Neuronal stem cell (in vitro differentiated cells): Measurements from ENCODE around the gene CREB1.

Experiments used
- DNase-seq: peaks from one replicate; pipeline ENCODE4 v3.0.0-alpha.2; 2013; ENCODE audit warnings: low spot score
- H2AFZ ChIP-seq: one replicate; pipeline ENCODE4 v1.6.1; 2013; ENCODE audit warnings: mild to moderate bottlenecking, low read length, inconsistent platforms
- H2AK5ac ChIP-seq: 2 replicates; pipeline ENCODE4 v1.6.1; 2013; ENCODE audit warnings: low read depth, mild to moderate bottlenecking, inconsistent platforms, low read length, moderate library complexity, mixed read lengths
- H2BK120ac ChIP-seq: 2 replicates; pipeline ENCODE4 v1.6.1; 2013; ENCODE audit warnings: low read depth, mild to moderate bottlenecking, inconsistent platforms, low read length, moderate library complexity, mixed read lengths
- H2BK12ac ChIP-seq: one replicate; pipeline ENCODE4 v1.6.1; 2013; ENCODE audit warnings: low read length, inconsistent platforms
- H2BK15ac ChIP-seq: 2 replicates; pipeline ENCODE4 v1.6.1; 2013; ENCODE audit warnings: mild to moderate bottlenecking, low read length, inconsistent platforms, mixed read lengths
- H2BK5ac ChIP-seq: one replicate; pipeline ENCODE4 v1.6.1; 2013; ENCODE audit warnings: inconsistent platforms, mild to moderate bottlenecking, low read length, moderate library complexity
- H3K14ac ChIP-seq: one replicate; pipeline ENCODE4 v1.6.1; 2013; ENCODE audit warnings: low read length, inconsistent platforms
- H3K18ac ChIP-seq: 2 replicates; pipeline ENCODE4 v1.6.1; 2013; ENCODE audit warnings: low read length, inconsistent platforms
- H3K23ac ChIP-seq: 2 replicates; pipeline ENCODE4 v1.6.1; 2013; ENCODE audit warnings: low read depth, mild to moderate bottlenecking, mixed read lengths, low read length, inconsistent platforms; ENCODE audit not compliant: poor library complexity
- H3K27ac ChIP-seq: replicated peaks from 3 replicates; pipeline ENCODE4 v1.5.1; 2013; ENCODE audit warnings: low read length, inconsistent platforms
- H3K27me3 ChIP-seq, 3 experiments: 2 replicates each; pipeline ENCODE4 v1.6.1; 2013; ENCODE audit warnings: low read length in 3 of 3, mild to moderate bottlenecking in 2 of 3, inconsistent platforms in 1 of 3, low read depth in 1 of 3, mixed read lengths in 1 of 3, moderate library complexity in 1 of 3; ENCODE audit not compliant: control insufficient read depth in 3 of 3, insufficient read depth in 3 of 3
- H3K36me3 ChIP-seq, 2 donors: replicated peaks in 1 of 2; 2 replicates each; pipeline ENCODE4 v1.6.1; 2013; ENCODE audit warnings: low read length in 2 of 2; ENCODE audit not compliant: control insufficient read depth in 2 of 2, insufficient read depth in 2 of 2
- H3K4ac ChIP-seq: 2 replicates; pipeline ENCODE4 v1.6.1; 2013; ENCODE audit warnings: inconsistent platforms, mild to moderate bottlenecking, low read length, moderate library complexity
- H3K4me1 ChIP-seq, 2 donors: 1 replicate in 1 of 2; 2 replicates in 1 of 2; pipeline ENCODE4 v1.6.1; 2013; ENCODE audit warnings: low read length in 2 of 2, low read depth in 1 of 2; ENCODE audit not compliant: control insufficient read depth in 2 of 2, insufficient read depth in 1 of 2
- H3K4me2 ChIP-seq: one replicate; pipeline ENCODE4 v1.6.1; 2013; ENCODE audit warnings: mild to moderate bottlenecking, low read length, inconsistent platforms; ENCODE audit not compliant: insufficient read depth, poor library complexity, severe bottlenecking
- H3K4me3 ChIP-seq, 2 donors: 2 replicates each; pipeline ENCODE4 v1.5.1; 2013; ENCODE audit warnings: low read length in 2 of 2, mild to moderate bottlenecking in 2 of 2, inconsistent platforms in 1 of 2, moderate library complexity in 1 of 2
- H3K79me1 ChIP-seq: one replicate; pipeline ENCODE4 v1.6.1; 2013; ENCODE audit warnings: low read depth, mild to moderate bottlenecking, inconsistent platforms, low read length, moderate library complexity
- H3K9ac ChIP-seq: one replicate; pipeline ENCODE4 v1.6.1; 2013; ENCODE audit warnings: mild to moderate bottlenecking, low read depth, low read length, inconsistent platforms; ENCODE audit not compliant: poor library complexity
- H3K9me3 ChIP-seq, 2 donors: replicated peaks in 1 of 2; 2 replicates each; pipeline versions ENCODE3 to v1.6.1; 2013; ENCODE audit warnings: low read length in 2 of 2, mild to moderate bottlenecking in 2 of 2, inconsistent platforms in 1 of 2, low read depth in 1 of 2, mixed read lengths in 1 of 2, moderate library complexity in 1 of 2; ENCODE audit not compliant: control insufficient read depth in 2 of 2, insufficient read depth in 1 of 2
- H4K8ac ChIP-seq: one replicate; pipeline ENCODE4 v1.6.1; 2013; ENCODE audit warnings: low read depth, mild to moderate bottlenecking, inconsistent platforms, low read length, moderate library complexity
- H4K91ac ChIP-seq: one replicate; pipeline ENCODE4 v1.6.1; 2013; ENCODE audit warnings: low read length, low read depth, mild to moderate bottlenecking, inconsistent platforms; ENCODE audit not compliant: poor library complexity
- WGBS, 2 donors: extraction: QIAGEN DNeasy Blood & Tissue Kit; methylation state at CpG; one replicate each; pipeline ENCODE4 v1.1.7; 2013; ENCODE audit warnings: missing lambda C conversion rate in 2 of 2, mixed read lengths in 1 of 2; ENCODE audit not compliant: insufficient read length in 2 of 2, insufficient replicate concordance in 1 of 2; ENCODE audit errors: extremely low coverage in 2 of 2; 5-methylcytosine and 5-hydroxymethylcytosine counted together

CREB1 gene

GRCh38 chr2:207498427-207498826, 31.3 kb upstream of the CREB1 start:
- Histone ChIP-seq H2BK12ac (no peak overlapping the region), H3K4ac (no peak overlapping the region), H3K79me1 (no peaks in the 10 kb centered on the region), H3K4me3 (no peak overlapping the region), H3K18ac (no peak overlapping the region), H3K36me3 (no peaks in the 10 kb centered on the region), H2AFZ (no peak overlapping the region), H2AK5ac (no peak overlapping the region), H3K9me3 (no peaks in the 10 kb centered on the region), H4K91ac (no peak overlapping the region), H3K27ac (no peak overlapping the region), H3K4me1 (peaks cover 3 to 6% of the 10 kb centered on the region in 2 donors), H3K9ac (no peak overlapping the region), H3K27me3 (peaks cover 0 to 1% (median 0%) of the 10 kb centered on the region in 3 experiments), H3K23ac (no peak overlapping the region), H3K4me2 (no peak overlapping the region), H2BK120ac (no peak overlapping the region), H2BK5ac (no peak overlapping the region), H2BK15ac (no peak overlapping the region), H4K8ac (no peak overlapping the region), H3K14ac (no peak overlapping the region)
- no peak for DNase-seq
- no CpG with 5 or more reads among the region's 4 CpGs for WGBS, 2 donors

DNA sequence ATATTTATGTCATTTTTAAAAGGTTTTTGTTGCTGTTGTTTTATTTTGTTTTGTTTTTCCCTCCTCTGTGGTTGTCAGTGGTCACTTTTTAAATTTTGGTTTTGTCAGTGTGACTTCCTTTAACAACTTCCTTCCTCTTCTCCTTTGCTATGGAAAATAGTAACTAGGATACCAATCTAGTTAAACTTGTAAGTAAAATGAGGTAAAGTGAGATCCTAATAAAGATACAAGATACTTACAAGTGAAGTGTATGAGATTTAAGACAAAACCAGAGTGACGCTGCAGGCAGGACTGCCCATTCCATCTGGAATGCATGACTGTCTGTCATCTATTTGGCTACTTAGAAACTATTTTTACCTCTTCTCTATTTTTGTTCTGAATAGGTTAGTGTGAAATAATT, 30.6 kb upstream of the CREB1 start:
- H3K4me2 ChIP-seq, result no peak overlapping the region
- WGBS, 2 donors, result no CpG with 5 or more reads among the region's 1 CpG
- peaks cover 5 to 10% of the 10 kb centered on the region in 2 donors for H3K4me1 ChIP-seq
- H2BK15ac ChIP-seq, result no peak overlapping the region
- H3K9ac ChIP-seq, result no peak overlapping the region
- no peak overlapping the region for H2BK120ac ChIP-seq
- H3K27me3 ChIP-seq, result peaks cover 0 to 1% (median 0%) of the 10 kb centered on the region in 3 experiments
- DNase-seq, result no peak
- H3K27ac ChIP-seq, result no peak overlapping the region
- H4K8ac ChIP-seq, result no peak overlapping the region
- H3K14ac ChIP-seq, result no peak overlapping the region
- no peak overlapping the region for H3K4me3 ChIP-seq
- no peaks in the 10 kb centered on the region for H3K9me3 ChIP-seq
- H4K91ac ChIP-seq, result no peak overlapping the region
- H3K36me3 ChIP-seq, result no peaks in the 10 kb centered on the region
- H3K79me1 ChIP-seq, result no peaks in the 10 kb centered on the region
- H2BK12ac ChIP-seq, result no peak overlapping the region
- no peak overlapping the region for H3K18ac ChIP-seq
- H3K4ac ChIP-seq, result no peak overlapping the region
- H2AFZ ChIP-seq, result no peak overlapping the region
- H2BK5ac ChIP-seq, result no peak overlapping the region
- H3K23ac ChIP-seq, result no peak overlapping the region
- no peak overlapping the region for H2AK5ac ChIP-seq

- H3K27ac ChIP-seq, result no peak overlapping the region
- no peak overlapping the region for H3K4me3 ChIP-seq
- no peak overlapping the region for H2BK12ac ChIP-seq
- no peak overlapping the region for H4K91ac ChIP-seq
- no peak for DNase-seq
- H3K18ac ChIP-seq, result no peak overlapping the region
- no peak overlapping the region for H3K23ac ChIP-seq
- H3K4me1 ChIP-seq, result peaks cover 18 to 23% of the 10 kb centered on the region in 2 donors
- H4K8ac ChIP-seq, result no peak overlapping the region
- no peak overlapping the region for H2AK5ac ChIP-seq
- no peaks in the 10 kb centered on the region for H3K36me3 ChIP-seq
- H3K4ac ChIP-seq, result no peak overlapping the region
- no CpG with 5 or more reads among the region's 7 CpGs for WGBS, 2 donors
- no peak overlapping the region for H2BK120ac ChIP-seq
- no peak overlapping the region for H3K9ac ChIP-seq
- H3K27me3 ChIP-seq, result no peaks in the 10 kb centered on the region
- no peaks in the 10 kb centered on the region for H3K79me1 ChIP-seq
- H3K4me2 ChIP-seq, result no peak overlapping the region
- no peak overlapping the region for H2AFZ ChIP-seq
- H2BK5ac ChIP-seq, result no peak overlapping the region
- no peak overlapping the region for H3K14ac ChIP-seq
- H3K9me3 ChIP-seq, result no peaks in the 10 kb centered on the region
- H2BK15ac ChIP-seq, result no peak overlapping the region
Observed at GRCh38 chr2:207501802-207502576, 27.8 kb upstream of the CREB1 start.

DNA sequence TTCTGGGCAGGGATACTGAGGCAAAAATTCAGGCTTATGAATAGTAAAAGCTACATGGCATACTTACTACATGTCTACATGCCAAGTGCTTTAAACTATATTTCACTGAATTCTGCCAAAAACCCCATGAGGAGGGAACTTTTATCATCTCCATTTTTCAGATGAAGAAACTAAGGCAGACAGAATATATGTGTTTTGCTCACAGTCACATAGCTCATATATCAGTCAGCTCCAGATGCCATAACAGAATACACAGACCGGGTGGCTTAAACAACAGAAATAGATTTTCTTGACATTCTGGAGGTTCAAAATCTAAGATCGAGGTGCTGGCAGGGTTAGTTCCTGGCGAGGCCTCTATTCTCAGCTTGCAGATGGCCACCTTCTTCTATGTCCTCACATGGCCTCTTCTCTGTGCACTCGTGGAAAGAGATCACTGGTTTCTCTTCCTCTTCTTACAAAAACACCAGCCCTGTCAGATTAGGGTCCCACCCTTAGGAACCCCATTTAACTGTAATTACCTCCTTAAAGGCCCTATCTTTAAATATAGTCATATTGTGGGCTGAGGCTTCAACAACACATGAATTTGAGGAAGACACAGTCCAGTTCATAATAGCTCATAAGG, 27.1 kb upstream of the CREB1 start:
- H2BK5ac ChIP-seq, result no peak overlapping the region
- no peak for DNase-seq
- no peak overlapping the region for H2AFZ ChIP-seq
- no peak overlapping the region for H3K9ac ChIP-seq
- H3K4me2 ChIP-seq, result no peak overlapping the region
- WGBS, 2 donors, result no CpG with 5 or more reads among the region's 4 CpGs
- no peak overlapping the region for H4K8ac ChIP-seq
- no peak overlapping the region for H2AK5ac ChIP-seq
- no peaks in the 10 kb centered on the region for H3K9me3 ChIP-seq
- no peaks in the 10 kb centered on the region for H3K27me3 ChIP-seq
- no peak overlapping the region for H3K27ac ChIP-seq
- H2BK120ac ChIP-seq, result no peak overlapping the region
- H3K4me3 ChIP-seq, result no peak overlapping the region
- peaks cover 18 to 23% of the 10 kb centered on the region in 2 donors for H3K4me1 ChIP-seq
- no peaks in the 10 kb centered on the region for H3K79me1 ChIP-seq
- H3K4ac ChIP-seq, result no peak overlapping the region
- H3K36me3 ChIP-seq, result no peaks in the 10 kb centered on the region
- H3K14ac ChIP-seq, result no peak overlapping the region
- H3K18ac ChIP-seq, result no peak overlapping the region
- H2BK15ac ChIP-seq, result no peak overlapping the region
- H2BK12ac ChIP-seq, result no peak overlapping the region
- H4K91ac ChIP-seq, result no peak overlapping the region
- H3K23ac ChIP-seq, result no peak overlapping the region
